Gastrocnemius medialis (tissue), 4 donors: Measurements from ENCODE around the gene TTC28. TPM values are rescaled to one million over a fixed set of nuclear protein-coding genes. Genes with fewer than 3 reads are reported as not detected.

Source experiments
- ATAC-seq, 2 donors: fragments of 150-250 bp; one replicate each; pipeline ENCODE4 v1.9.1; 2016
- DNase-seq, 2 donors: peaks; one replicate each; pipeline ENCODE4 v3.0.0-alpha.2; 2019
- H3K27ac ChIP-seq, 4 donors: fragments of 200-600 bp; sonication (generic); 1 replicate in 1 of 4; 2 replicates in 3 of 4; pipeline ENCODE4 v1.5.1; 2016 to 2018; ENCODE audit warnings: mild to moderate bottlenecking in 2 of 4, moderate library complexity in 1 of 4
- H3K27me3 ChIP-seq, 3 donors: fragments of 200-600 bp; sonication (generic) in 2 of 3; 1 replicate in 1 of 3; 2 replicates in 2 of 3; pipeline versions ENCODE4 v1.5.1 to v1.6.0; 2016 to 2019; ENCODE audit warnings: mild to moderate bottlenecking in 1 of 3, moderate library complexity in 1 of 3
- H3K36me3 ChIP-seq, 2 donors: fragments of 200-600 bp; sonication (generic) in 1 of 2; one replicate each; pipeline ENCODE4 v1.5.1; 2017 to 2018
- H3K4me1 ChIP-seq, 2 donors: fragments of 200-600 bp; sonication (generic) in 1 of 2; one replicate each; pipeline ENCODE4 v1.5.1; 2016 to 2017; ENCODE audit warnings: mild to moderate bottlenecking in 2 of 2
- H3K4me3 ChIP-seq, 4 donors: fragments of 200-600 bp; sonication (generic) in 3 of 4; 1 replicate in 1 of 4; 2 replicates in 3 of 4; pipeline ENCODE4 v1.5.1; 2016 to 2019; ENCODE audit warnings: mild to moderate bottlenecking in 2 of 4
- H3K9me3 ChIP-seq, 3 donors: fragments of 200-600 bp; sonication (generic) in 2 of 3; 1 replicate in 1 of 3; 2 replicates in 2 of 3; pipeline ENCODE4 v1.5.1; 2016 to 2019
- CTCF ChIP-seq, 5 experiments: fragments of 450-650 bp in 3 of 5; fragments of 200-600 bp in 2 of 5; sonication (generic) in 2 of 5; IDR thresholded peaks in 4 of 5; conservative IDR thresholded peaks in 1 of 5; 1 replicate in 4 of 5; 2 replicates in 1 of 5; pipeline ENCODE4 v1.5.1; 2016 to 2019; ENCODE audit warnings: antibody characterized with exemption in 5 of 5, mild to moderate bottlenecking in 3 of 5, moderate library complexity in 3 of 5
- POLR2A ChIP-seq, 2 donors: fragments of 450-650 bp; IDR thresholded peaks; one replicate each; pipeline ENCODE4 v1.6.1; 2017; ENCODE audit warnings: antibody characterized with exemption in 2 of 2, mild to moderate bottlenecking in 2 of 2, moderate library complexity in 2 of 2
- in situ Hi-C, 4 donors: fragments of 200-750 bp; cut with MboI; loops; one replicate each; pipeline versions ENCODE4 v1.15.0 to v1.8.0; 2017; ENCODE audit warnings: low sequenced_read_pairs in 4 of 4
- intact Hi-C: fragments of 100-400 bp; cut with DNase I; formaldehyde crosslinking; loops from one replicate; pipeline ENCODE4 v1.15.1; 2023; ENCODE audit warnings: low total_unique reads
- total RNA-seq, 4 donors: library from RNA; depleted of rRNA; stranded (reverse); fragments of >200 nt; gene quantifications; one replicate each; pipeline versions ENCODE4 v1.1.0 to v1.2.3, GENCODE V29; 2016

TTC28 gene
- total RNA-seq, 4 donors from 2014 or later: 6.3 to 18.1 (median 8.4) TPM

DNA sequence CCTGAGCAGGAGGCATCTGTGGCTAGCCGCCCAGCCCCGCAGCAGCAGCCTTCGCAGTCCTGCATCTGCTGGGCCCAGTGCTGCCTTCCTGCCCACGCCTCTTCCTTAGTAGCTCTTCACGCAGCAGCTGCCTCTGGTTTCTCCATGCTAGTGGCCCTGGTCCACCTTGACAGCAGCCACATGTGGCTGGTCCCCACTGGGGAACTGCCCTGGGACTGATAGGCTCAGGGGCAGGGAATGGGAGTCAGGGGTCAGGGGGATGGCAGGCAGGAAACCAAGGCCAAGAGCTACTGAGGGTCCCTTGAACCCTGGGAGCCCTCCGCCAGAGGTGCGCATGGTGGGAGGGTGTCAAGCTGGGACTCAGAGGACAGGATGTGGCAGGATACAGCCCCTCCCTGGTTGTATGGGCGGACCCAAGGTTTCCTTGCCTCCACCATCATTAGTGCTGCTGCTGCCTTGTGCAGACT, 661.1 kb downstream of the TTC28 start:
- no peaks in the 10 kb centered on the region for H3K27me3 ChIP-seq
- ATAC-seq: no peak
- intact Hi-C loops: loop anchor here (5.0 to 10.0 kb wide), 3 partner anchors 146 to 1264 kb away; no protein-coding TSS in a partner anchor
- peak overlapping the region; percentile 92 to 94 (median 94) for H3K27ac ChIP-seq
- H3K4me3 ChIP-seq: no peak overlapping the region
- in situ Hi-C loops: no loop called here
- peaks cover 41 to 50% of the 10 kb centered on the region in 2 donors for H3K4me1 ChIP-seq
- TF ChIP-seq POLR2A (IDR thresholded peaks at IDR 0.05) (no peak), CTCF (IDR thresholded peaks at IDR 0.05 in 4 of 5, conservative IDR thresholded peaks at IDR 0.05 in 1 of 5) (no peak)
- no peaks in the 10 kb centered on the region for H3K36me3 ChIP-seq
- peak in 1 of 2 donors; percentile 28 for DNase-seq
- no peaks in the 10 kb centered on the region for H3K9me3 ChIP-seq

- peak in 1 of 2 donors; percentile 14 for DNase-seq
- ATAC-seq: no peak
- H3K27me3 ChIP-seq: no peaks in the 10 kb centered on the region
- TF ChIP-seq POLR2A (IDR thresholded peaks at IDR 0.05): no peak
- TF ChIP-seq CTCF (IDR thresholded peaks at IDR 0.05 in 4 of 5, conservative IDR thresholded peaks at IDR 0.05 in 1 of 5): no peak
- H3K4me3 ChIP-seq: no peak overlapping the region
- in situ Hi-C loops: no loop called here
- H3K9me3 ChIP-seq: no peaks in the 10 kb centered on the region
- peaks cover 41 to 50% of the 10 kb centered on the region in 2 donors for H3K4me1 ChIP-seq
- no peaks in the 10 kb centered on the region for H3K36me3 ChIP-seq
- intact Hi-C loops: loop anchor here (5.0 to 10.0 kb wide), 3 partner anchors 146 to 1263 kb away; no protein-coding TSS in a partner anchor
- H3K27ac ChIP-seq: peak overlapping the region in 2 of 4 donors; percentile 42 to 93
Observed at GRCh38 chr22:28017859-28018258, 661.8 kb downstream of the TTC28 start.

DNA sequence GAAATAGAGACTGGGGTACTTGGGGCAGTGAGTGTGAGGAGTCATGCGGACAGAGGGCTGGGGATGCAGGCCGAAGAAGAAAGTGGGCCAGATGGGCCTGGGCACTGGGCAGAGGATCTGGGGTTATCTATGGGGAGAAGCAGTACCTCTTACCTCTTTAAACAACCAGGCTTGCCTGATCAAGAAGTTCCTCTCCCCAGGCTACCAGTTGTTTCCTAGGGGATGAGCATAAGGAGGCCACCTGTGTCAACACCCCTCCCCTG, 662.2 kb downstream of the TTC28 start:
- peaks cover 41 to 50% of the 10 kb centered on the region in 2 donors for H3K4me1 ChIP-seq

DNA sequence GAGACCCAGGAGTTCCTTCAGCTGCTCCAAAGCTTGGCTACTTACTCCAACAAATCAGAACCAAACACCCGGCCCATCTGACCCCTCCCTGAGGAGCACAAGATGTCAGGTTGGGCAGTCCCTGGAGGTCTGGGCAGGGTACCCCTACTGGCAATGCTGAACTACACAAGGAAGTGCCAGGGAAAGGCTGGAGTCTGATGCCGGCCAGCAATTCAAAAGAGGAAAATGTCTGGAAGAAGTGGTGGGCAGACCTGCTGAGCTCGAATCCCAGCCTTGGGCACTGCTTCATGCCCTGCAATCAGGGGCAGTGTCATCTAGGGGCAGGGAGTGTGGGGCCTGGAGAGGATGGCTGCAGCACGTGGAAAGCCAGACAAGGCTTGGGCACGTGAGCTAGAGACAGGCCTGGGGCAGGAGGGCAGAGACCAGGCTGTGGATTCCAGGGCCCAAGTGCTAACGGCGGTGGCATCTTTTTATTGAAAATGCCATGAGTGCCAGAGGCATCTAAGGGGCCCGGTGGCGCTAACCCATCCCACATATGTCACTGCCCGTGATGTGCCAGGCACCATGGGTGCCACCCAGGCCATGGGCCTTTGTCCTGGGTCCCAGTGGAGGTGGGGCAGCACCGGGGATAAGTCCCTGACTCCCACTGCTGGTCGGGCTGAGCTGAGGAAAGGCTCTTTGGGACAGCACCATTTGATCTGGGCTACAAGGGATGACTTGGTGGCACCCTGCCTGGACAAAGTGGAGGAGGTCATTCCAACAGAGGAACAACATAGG, 662.7 kb downstream of the TTC28 start:
- H3K36me3 ChIP-seq: no peaks in the 10 kb centered on the region
- no peak for ATAC-seq
- DNase-seq: peak in 1 of 2 donors; percentile 12
- no peaks in the 10 kb centered on the region for H3K9me3 ChIP-seq
- intact Hi-C loops: loop anchor here (5.0 to 10.0 kb wide), 3 partner anchors 145 to 1262 kb away; no protein-coding TSS in a partner anchor
- no peak overlapping the region for H3K4me3 ChIP-seq
- in situ Hi-C loops: no loop called here
- peaks cover 41 to 50% of the 10 kb centered on the region in 2 donors for H3K4me1 ChIP-seq
- H3K27me3 ChIP-seq: no peaks in the 10 kb centered on the region
- no peak overlapping the region for H3K27ac ChIP-seq
- TF ChIP-seq POLR2A (IDR thresholded peaks at IDR 0.05) (no peak), CTCF (IDR thresholded peaks at IDR 0.05 in 4 of 5, conservative IDR thresholded peaks at IDR 0.05 in 1 of 5) (no peak)

More for the DNA sequence above, 662.2 kb downstream of the TTC28 start:
- intact Hi-C loops: loop anchor here (5.0 to 10.0 kb wide), 3 partner anchors 145 to 1263 kb away; no protein-coding TSS in a partner anchor
- in situ Hi-C loops: no loop called here
- Histone ChIP-seq H3K36me3 (no peaks in the 10 kb centered on the region), H3K27me3 (no peaks in the 10 kb centered on the region), H3K27ac (no peak overlapping the region), H3K9me3 (no peaks in the 10 kb centered on the region), H3K4me3 (no peak overlapping the region)
- no peak for TF ChIP-seq CTCF (IDR thresholded peaks at IDR 0.05 in 4 of 5, conservative IDR thresholded peaks at IDR 0.05 in 1 of 5)
- TF ChIP-seq POLR2A (IDR thresholded peaks at IDR 0.05): no peak
- ATAC-seq (no peak), DNase-seq (no peak)
